IMR-90 (cell line): ENCODE results near the gene CNPY1. TPM values are rescaled to one million over a fixed set of nuclear protein-coding genes. Genes with fewer than 3 reads are reported as not detected.

Experiments
- ATAC-seq: fragments of 200-7000 bp; cut with Tn5 transposase; 2 replicates; pipeline ENCODE4 v1.9.1; 2020; ENCODE audit warnings: low read depth, mild to moderate bottlenecking, moderate library complexity
- BruUV-seq: library from RNA; stranded (reverse); fragments of 400-500 nt; replicated peaks from 2 replicates; lab custom pipeline; 2021; lab: Mats Ljungman, UMichigan
- CTCF ChIA-PET: fragments of 300-600 bp; formaldehyde crosslinking; extraction: SDS; loops from one replicate; lab custom pipeline; 2021; ENCODE audit warnings: antibody characterized with exemption; lab: Yijun Ruan, JAX
- POLR2A ChIA-PET: fragments of 300-600 bp; sonication (Branson Sonifier 250); formaldehyde crosslinking; loops from one replicate; lab custom pipeline; 2022; ENCODE audit warnings: antibody characterized with exemption; ENCODE audit not compliant: unreplicated experiment; lab: Charles Lee
- DNase-seq: peaks from one replicate; pipeline ENCODE4 v3.0.0; 2013
- H2AFZ ChIP-seq: replicated peaks from 2 replicates; pipeline ENCODE3; 2013; ENCODE audit warnings: low read length, mild to moderate bottlenecking; ENCODE audit not compliant: poor library complexity
- H2AK5ac ChIP-seq: 2 replicates; pipeline ENCODE4 v1.6.1; 2013; ENCODE audit warnings: low read depth, low read length, inconsistent platforms
- H2AK9ac ChIP-seq: replicated peaks from 2 replicates; pipeline ENCODE3; 2013; ENCODE audit warnings: mild to moderate bottlenecking, low read depth, low read length, moderate library complexity; ENCODE audit not compliant: poor library complexity
- H2BK120ac ChIP-seq: 2 replicates; pipeline ENCODE4 v1.6.1; 2013; ENCODE audit warnings: low read depth, low read length, inconsistent platforms
- H2BK15ac ChIP-seq: 3 replicates; pipeline ENCODE4 v1.6.1; 2013; ENCODE audit warnings: low read depth, low read length, inconsistent platforms
- H2BK20ac ChIP-seq: 2 replicates; pipeline ENCODE4 v1.6.1; 2013; ENCODE audit warnings: low read depth, mild to moderate bottlenecking, inconsistent platforms, low read length, moderate library complexity
- H2BK5ac ChIP-seq: 2 replicates; pipeline ENCODE4 v1.6.1; 2013; ENCODE audit warnings: mild to moderate bottlenecking, low read depth, low read length, inconsistent platforms; ENCODE audit not compliant: poor library complexity, severe bottlenecking
- H3K14ac ChIP-seq: replicated peaks from 2 replicates; pipeline ENCODE4 v1.6.1; 2013; ENCODE audit warnings: low read depth, low read length, inconsistent platforms
- H3K18ac ChIP-seq: 2 replicates; pipeline ENCODE4 v1.6.1; 2013; ENCODE audit warnings: low read depth, low read length, control low read depth
- H3K23ac ChIP-seq: 2 replicates; pipeline ENCODE4 v1.6.1; 2013; ENCODE audit warnings: low read depth, low read length, inconsistent platforms
- H3K27ac ChIP-seq: 2 replicates; pipeline ENCODE4 v1.5.1; 2013; ENCODE audit warnings: mild to moderate bottlenecking, control low read depth, low read length; ENCODE audit not compliant: insufficient read depth
- H3K27me3 ChIP-seq: 2 replicates; pipeline ENCODE4 v1.6.1; 2013; ENCODE audit warnings: low read length; ENCODE audit not compliant: control insufficient read depth, insufficient read depth
- H3K36me3 ChIP-seq: 2 replicates; pipeline ENCODE4 v1.6.1; 2013; ENCODE audit warnings: low read length, mixed read lengths; ENCODE audit not compliant: control insufficient read depth, insufficient read depth
- H3K4ac ChIP-seq: 2 replicates; pipeline ENCODE4 v1.6.1; 2013; ENCODE audit warnings: low read depth, low read length, inconsistent platforms
- H3K4me1 ChIP-seq: 2 replicates; pipeline ENCODE4 v1.6.1; 2013; ENCODE audit warnings: low read length, mixed read lengths; ENCODE audit not compliant: control insufficient read depth, insufficient read depth
- H3K4me2 ChIP-seq: 2 replicates; pipeline ENCODE4 v1.6.1; 2013; ENCODE audit warnings: low read depth, mild to moderate bottlenecking, control low read depth, low read length, moderate library complexity
- H3K4me3 ChIP-seq: 2 replicates; pipeline ENCODE4 v1.5.1; 2013; ENCODE audit warnings: low read depth, mild to moderate bottlenecking, control low read depth, low read length, moderate library complexity; ENCODE audit not compliant: insufficient read depth
- H3K56ac ChIP-seq: 2 replicates; pipeline ENCODE4 v1.6.1; 2013; ENCODE audit warnings: low read length, inconsistent platforms; ENCODE audit not compliant: insufficient read depth; ENCODE audit errors: extremely low read depth
- H3K79me1 ChIP-seq, 2 experiments: 2 replicates each; pipeline ENCODE4 v1.6.1; 2013; ENCODE audit warnings: low read length in 2 of 2, inconsistent platforms in 1 of 2, low read depth in 1 of 2
- H3K9ac ChIP-seq: 2 replicates; pipeline ENCODE4 v1.6.1; 2013; ENCODE audit warnings: low read depth, low read length, control low read depth
- H3K9me1 ChIP-seq: 2 replicates; pipeline ENCODE4 v1.6.1; 2013; ENCODE audit warnings: low read length, inconsistent platforms; ENCODE audit not compliant: insufficient read depth
- H3K9me3 ChIP-seq: 2 replicates; pipeline ENCODE4 v1.6.1; 2013; ENCODE audit warnings: low read length; ENCODE audit not compliant: control insufficient read depth, insufficient read depth
- H4K20me1 ChIP-seq: 2 replicates; pipeline ENCODE4 v1.6.1; 2013; ENCODE audit warnings: low read length, inconsistent platforms; ENCODE audit not compliant: insufficient read depth
- H4K5ac ChIP-seq: 2 replicates; pipeline ENCODE4 v1.6.1; 2013; ENCODE audit warnings: mild to moderate bottlenecking, low read depth, low read length, control low read depth
- H4K8ac ChIP-seq, 2 experiments: 2 replicates each; pipeline ENCODE4 v1.6.1; 2013; ENCODE audit warnings: low read depth in 2 of 2, low read length in 2 of 2, control low read depth in 1 of 2, inconsistent platforms in 1 of 2
- H4K91ac ChIP-seq: 2 replicates; pipeline ENCODE4 v1.6.1; 2013; ENCODE audit warnings: low read depth, low read length, inconsistent platforms; ENCODE audit not compliant: insufficient read depth
- BHLHE40 ChIP-seq: fragments of 150-350 bp; IDR thresholded peaks from 2 replicates; pipeline ENCODE4 v1.6.1; 2016; ENCODE audit warnings: mild to moderate bottlenecking, low read depth, low read length
- CEBPB ChIP-seq: IDR thresholded peaks from 2 replicates; pipeline ENCODE4 v1.6.1; 2012; ENCODE audit warnings: low read depth, low read length, improper control_type of control experiment
- CHD1 ChIP-seq: IDR thresholded peaks from 2 replicates; pipeline ENCODE4 v1.6.1; 2012; ENCODE audit warnings: low read depth, low read length, improper control_type of control experiment
- CTCF ChIP-seq: conservative IDR thresholded peaks from 2 replicates; pipeline ENCODE4 v1.5.1; 2012; ENCODE audit warnings: mild to moderate bottlenecking, low read depth, low read length, improper control_type of control experiment
- ELK1 ChIP-seq: fragments of 150-350 bp; IDR thresholded peaks from 2 replicates; pipeline ENCODE4 v1.6.1; 2016; ENCODE audit warnings: low read depth, mild to moderate bottlenecking, low read length, moderate library complexity, borderline replicate concordance
- FOS ChIP-seq: fragments of 150-350 bp; IDR thresholded peaks from 2 replicates; pipeline ENCODE4 v1.6.1; 2016; ENCODE audit warnings: low read depth, low read length
- MAFK ChIP-seq: IDR thresholded peaks from 2 replicates; pipeline ENCODE4 v1.6.1; 2012; ENCODE audit warnings: low read depth, low read length, improper control_type of control experiment
- MAZ ChIP-seq: IDR thresholded peaks from 2 replicates; pipeline ENCODE4 v1.6.1; 2012; ENCODE audit warnings: low read depth, mild to moderate bottlenecking, low read length, improper control_type of control experiment, moderate library complexity, borderline replicate concordance
- MXI1 ChIP-seq: IDR thresholded peaks from 2 replicates; pipeline ENCODE4 v1.6.1; 2012; ENCODE audit warnings: low read depth, mild to moderate bottlenecking, low read length, moderate library complexity, borderline replicate concordance
- NFE2L2 ChIP-seq: fragments of 150-350 bp; IDR thresholded peaks from 2 replicates; pipeline ENCODE4 v1.6.1; 2016; ENCODE audit warnings: low read depth, mild to moderate bottlenecking, low read length
- POLR2A ChIP-seq: IDR thresholded peaks from 2 replicates; pipeline ENCODE4 v1.6.1; 2012; ENCODE audit warnings: mild to moderate bottlenecking, low read depth, low read length
- RAD21 ChIP-seq: IDR thresholded peaks from 2 replicates; pipeline ENCODE4 v1.6.1; 2012; ENCODE audit warnings: low read length, improper control_type of control experiment
- RCOR1 ChIP-seq: IDR thresholded peaks from 2 replicates; pipeline ENCODE4 v1.6.1; 2012; ENCODE audit warnings: mild to moderate bottlenecking, low read length, improper control_type of control experiment; ENCODE audit not compliant: insufficient replicate concordance
- RFX5 ChIP-seq: IDR thresholded peaks from 2 replicates; pipeline ENCODE4 v1.8.0; 2012; ENCODE audit warnings: low read depth, mild to moderate bottlenecking, low read length, moderate library complexity
- SMC3 ChIP-seq: fragments of 150-350 bp; IDR thresholded peaks from 2 replicates; pipeline ENCODE4 v1.6.1; 2016; ENCODE audit warnings: low read depth, mild to moderate bottlenecking, antibody characterized with exemption, low read length, moderate library complexity
- WGBS, 2 experiments: methylation state at CpG; one replicate each; pipeline versions ENCODE4 v1.1.5 to v1.1.7; 2013; ENCODE audit warnings: missing lambda C conversion rate in 2 of 2; ENCODE audit not compliant: insufficient read length in 1 of 2; ENCODE audit errors: extremely low coverage in 2 of 2; 5-methylcytosine and 5-hydroxymethylcytosine counted together
- dilution Hi-C: fragments of 300-500 bp; cut with HindIII; formaldehyde crosslinking; loops from one replicate; pipeline ENCODE4 v1.14.3; 2018; ENCODE audit warnings: low sequenced_read_pairs; ENCODE audit not compliant: unreplicated experiment
- in situ Hi-C: fragments of 300-500 bp; cut with MboI; formaldehyde crosslinking; loops from 3 replicates; pipeline ENCODE4 v1.14.3; 2019; ENCODE audit warnings: low sequenced_read_pairs, inconsistent platforms, mixed read lengths
- intact Hi-C: fragments of 100-400 bp; cut with micrococcal nuclease; formaldehyde crosslinking; loops from 2 replicates; pipeline ENCODE4 v1.10.0; 2022
- polyA plus RNA-seq, 3 experiments: library from polyadenylated mRNA; depleted of rRNA; stranded (reverse); fragments of >200 nt; gene quantifications; 2 replicates each; pipeline ENCODE4 v1.2.3, GENCODE V29; 2012; ENCODE audit warnings: low replicate concordance in 1 of 3
- total RNA-seq: library from RNA; depleted of rRNA; stranded (reverse); fragments of >200 nt; gene quantifications from 2 replicates; pipeline ENCODE4 v1.2.3, GENCODE V29; 2012
- TF ChIP-seq, protein P1 (sequence below): fragments of 150-350 bp; IDR thresholded peaks from 2 replicates; pipeline ENCODE4 v1.6.1; 2017; ENCODE audit warnings: mild to moderate bottlenecking, antibody characterized with exemption, low read length, low read depth

The CNPY1 gene
- total and polyA plus RNA-seq, 2 of the 4 experiments (the other 2 are of a cell fraction): not detected

GRCh38 chr7:155510975-155511701, 35.2 kb downstream of the CNPY1 start:
- WGBS, 2 experiments: 0% methylated on average over 1 of the region's 6 CpGs; no CpG with 5 or more reads in 1 of the 2 experiments
- H4K20me1 ChIP-seq: no peaks in the 10 kb centered on the region
- dilution Hi-C loops: no loop called here
- no peaks in the 10 kb centered on the region for H3K36me3 ChIP-seq
- BruUV-seq: no TSS peak
- H2AK5ac ChIP-seq: no peak overlapping the region
- no peak overlapping the region for H3K18ac ChIP-seq
- H3K56ac ChIP-seq: no peak overlapping the region
- H3K23ac ChIP-seq: no peak overlapping the region
- no peak overlapping the region for H2BK15ac ChIP-seq
- no peak overlapping the region for H2BK20ac ChIP-seq
- ChIA-PET POLR2A (no interaction called here), CTCF (interaction anchor here (1.0 kb wide), 1 partner anchor 18 kb away, joined by 3 read pairs; no protein-coding TSS in a partner anchor)
- H3K27me3 ChIP-seq: peaks cover 45% of the 10 kb centered on the region
- H3K4me3 ChIP-seq: no peak overlapping the region
- no peak overlapping the region for H3K14ac ChIP-seq
- ATAC-seq: no peak
- H2BK120ac ChIP-seq: no peak overlapping the region
- no peak overlapping the region for H2AFZ ChIP-seq
- no peak overlapping the region for H3K9ac ChIP-seq
- in situ Hi-C loops: no loop called here
- no peak overlapping the region for H4K8ac ChIP-seq
- TF ChIP-seq RCOR1 (no peak), CHD1 (no peak), BHLHE40 (no peak), ELK1 (no peak), MXI1 (no peak), SMC3 (no peak), RFX5 (no peak), NFE2L2 (no peak), POLR2A (no peak), FOS (no peak), MAFK (no peak), MAZ (no peak), CTCF (no peak), RAD21 (no peak), CEBPB (no peak)
- TF ChIP-seq, protein P1, sequence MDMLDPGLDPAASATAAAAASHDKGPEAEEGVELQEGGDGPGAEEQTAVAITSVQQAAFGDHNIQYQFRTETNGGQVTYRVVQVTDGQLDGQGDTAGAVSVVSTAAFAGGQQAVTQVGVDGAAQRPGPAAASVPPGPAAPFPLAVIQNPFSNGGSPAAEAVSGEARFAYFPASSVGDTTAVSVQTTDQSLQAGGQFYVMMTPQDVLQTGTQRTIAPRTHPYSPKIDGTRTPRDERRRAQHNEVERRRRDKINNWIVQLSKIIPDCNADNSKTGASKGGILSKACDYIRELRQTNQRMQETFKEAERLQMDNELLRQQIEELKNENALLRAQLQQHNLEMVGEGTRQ: no peak
- H3K27ac ChIP-seq: no peak overlapping the region
- H3K4me1 ChIP-seq: no peaks in the 10 kb centered on the region
- no peaks in the 10 kb centered on the region for H3K9me1 ChIP-seq
- H3K79me1 ChIP-seq: no peaks in the 10 kb centered on the region
- no peak overlapping the region for H3K4me2 ChIP-seq
- no peaks in the 10 kb centered on the region; the same call in 1 of the 2 replicates for H3K9me3 ChIP-seq
- H2BK5ac ChIP-seq: no peak overlapping the region
- no peak overlapping the region for H3K4ac ChIP-seq
- H4K91ac ChIP-seq: no peak overlapping the region
- intact Hi-C loops: no loop called here
- DNase-seq: no peak
- no peak overlapping the region for H4K5ac ChIP-seq
- H2AK9ac ChIP-seq: no peak overlapping the region
